ENCODE data around the gene DACH1. TPM values are rescaled to one million over a fixed set of nuclear protein-coding genes. Genes with fewer than 3 reads are reported as not detected.

The DACH1 gene
- total and polyA plus RNA-seq, 2 of the 8 experiments (the other 6 are each of a cell fraction or from before 2014, with no cell fraction given): 0.12 to 0.67 TPM

DNA sequence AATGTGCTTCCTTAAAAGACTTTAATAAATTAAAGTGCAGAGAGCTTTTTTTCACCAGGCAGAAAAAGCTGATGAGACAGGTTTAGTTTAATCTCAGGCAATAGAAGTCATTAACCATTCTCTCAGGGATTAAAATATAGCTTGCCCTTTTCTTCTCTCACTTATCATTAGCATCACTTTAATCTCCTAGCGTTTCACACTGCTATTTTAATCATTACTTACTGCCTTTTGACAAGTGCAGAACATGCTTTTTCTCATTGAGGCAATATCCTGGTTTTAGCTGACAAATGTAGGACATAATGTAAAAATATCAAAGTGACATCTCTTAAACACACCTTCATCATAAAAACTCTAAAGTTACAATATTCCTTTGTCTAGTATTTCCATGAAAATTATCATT, 94.6 kb downstream of the DACH1 start:
- H2BK12ac ChIP-seq (ENCODE audit: low read depth, low read length): no peak overlapping the region
- no peak for FAIRE-seq
- H3K23ac ChIP-seq (ENCODE audit: insufficient read length): no peak overlapping the region
- H3K4me2 ChIP-seq (ENCODE audit: insufficient read depth in 1 of 2, low read depth in 2 of 2, low read length in 2 of 2): no peak overlapping the region
- H3K79me2 ChIP-seq (ENCODE audit: control insufficient read depth in 1 of 2, insufficient read depth in 2 of 2, low read length in 2 of 2): no peaks in the 10 kb centered on the region
- no peaks in the 10 kb centered on the region for H3K23me2 ChIP-seq (ENCODE audit: low read depth, low read length)
- no peaks in the 10 kb centered on the region for H3K4me1 ChIP-seq (replicated peaks in 1 of 4; ENCODE audit: control insufficient read depth in 3 of 4, insufficient read depth in 4 of 4, low read length in 3 of 4)
- H3K27me3 ChIP-seq (replicated peaks in 1 of 4; ENCODE audit: control insufficient read depth in 3 of 4, extremely low read depth in 1 of 4, insufficient read depth in 3 of 4, low read length in 3 of 4): no peaks in the 10 kb centered on the region
- no peak overlapping the region for H3K4me3 ChIP-seq (ENCODE audit: extremely low read depth in 1 of 4, insufficient read depth in 2 of 4, low read depth in 3 of 4, low read length in 4 of 4)
- no peaks in the 10 kb centered on the region for H4K20me1 ChIP-seq (replicated peaks in 1 of 2; ENCODE audit: control insufficient read depth in 1 of 2, insufficient read depth in 2 of 2, low read length in 2 of 2)
- ChIA-PET POLR2A (ENCODE audit: partially characterized antibody) (no interaction called here), CTCF (ENCODE audit: partially characterized antibody) (no interaction called here)
- TF ChIP-seq RFX5 (IDR thresholded peaks at IDR 0.05; ENCODE audit: borderline replicate concordance, low read depth, low read length): no peak
- TF ChIP-seq GTF2F1 (IDR thresholded peaks at IDR 0.05; ENCODE audit: borderline replicate concordance, low read depth, low read length): no peak
- TF ChIP-seq KDM1A (IDR thresholded peaks at IDR 0.05; ENCODE audit: borderline replicate concordance, low read length): no peak
- TF ChIP-seq CBX8 (IDR thresholded peaks at IDR 0.05; ENCODE audit: borderline replicate concordance, low read depth, low read length): no peak
- TF ChIP-seq TBP (IDR thresholded peaks at IDR 0.05; ENCODE audit: low read depth, low read length): no peak
- TF ChIP-seq CEBPB (IDR thresholded peaks at IDR 0.05; ENCODE audit: low read depth, low read length): no peak
- no peak for TF ChIP-seq CHD1 (IDR thresholded peaks at IDR 0.05; ENCODE audit: low read depth, low read length)
- TF ChIP-seq FOSL1 (IDR thresholded peaks at IDR 0.05; ENCODE audit: insufficient read depth, low read depth, low read length): no peak
- no peak for TF ChIP-seq NANOG (IDR thresholded peaks at IDR 0.05; ENCODE audit: insufficient read depth, low read depth, low read length, poor library complexity, severe bottlenecking)
- no peak for TF ChIP-seq ASH2L (IDR thresholded peaks at IDR 0.05; ENCODE audit: low read length)
- TF ChIP-seq POLR2A (IDR thresholded peaks at IDR 0.05; ENCODE audit: control extremely low read depth in 1 of 2, low read depth in 2 of 2, low read length in 2 of 2): no peak
- no peak for TF ChIP-seq SAP30 (IDR thresholded peaks at IDR 0.05; ENCODE audit: insufficient read depth, insufficient replicate concordance, low read length)
- TF ChIP-seq KDM4A (IDR thresholded peaks at IDR 0.05; ENCODE audit: low read depth, low read length, severe bottlenecking): no peak
- no peak for TF ChIP-seq NRF1 (IDR thresholded peaks at IDR 0.05; ENCODE audit: low read depth, low read length)
- TF ChIP-seq SP2 (IDR thresholded peaks at IDR 0.05; ENCODE audit: low read length): no peak
- TF ChIP-seq CTBP2 (IDR thresholded peaks at IDR 0.05; ENCODE audit: borderline replicate concordance, insufficient read depth, insufficient read length, low read length): no peak
- H4K5ac ChIP-seq (ENCODE audit: insufficient read length, low read depth, low read length): no peak overlapping the region
- H2BK20ac ChIP-seq (ENCODE audit: low read length): no peak overlapping the region
- H3K27ac ChIP-seq (ENCODE audit: low read depth, low read length): no peak overlapping the region
- no peak overlapping the region for H3K9ac ChIP-seq (replicated peaks in 1 of 4; ENCODE audit: extremely low read depth in 1 of 4, low read depth in 3 of 4, low read length in 3 of 4)
- H3K56ac ChIP-seq (replicated peaks; ENCODE audit: insufficient read length, low read depth, low read length): no peak overlapping the region
- H3K9me3 ChIP-seq (ENCODE audit: insufficient read depth in 2 of 2, low read depth in 1 of 2, low read length in 1 of 2): no peaks in the 10 kb centered on the region
- no peak overlapping the region for H4K91ac ChIP-seq (replicated peaks; ENCODE audit: insufficient read length, low read length)
- no peak overlapping the region for H2BK120ac ChIP-seq (replicated peaks; ENCODE audit: low read depth, low read length)
- H3K14ac ChIP-seq (ENCODE audit: insufficient read length): no peak overlapping the region
- H3K79me1 ChIP-seq (ENCODE audit: low read depth, low read length): no peaks in the 10 kb centered on the region
- no peak overlapping the region for H3K18ac ChIP-seq (ENCODE audit: extremely low read depth, low read length)
- H3K4ac ChIP-seq (replicated peaks; ENCODE audit: insufficient read length, low read depth, low read length): no peak overlapping the region
- no peak overlapping the region for H2BK15ac ChIP-seq (ENCODE audit: low read length)
- no peak overlapping the region for H4K8ac ChIP-seq (ENCODE audit: extremely low read depth, insufficient read depth, low read length)
- no peak overlapping the region for H2BK5ac ChIP-seq (ENCODE audit: low read depth, low read length)
- H3K36me3 ChIP-seq (ENCODE audit: control insufficient read depth in 2 of 4, insufficient read depth in 4 of 4, low read length in 3 of 4): no peaks in the 10 kb centered on the region
- no peak overlapping the region for H2AFZ ChIP-seq (ENCODE audit: low read length)
- H2AK5ac ChIP-seq (ENCODE audit: low read depth, low read length): no peak overlapping the region
- 89% methylated on average over 1 of the region's 1 CpG; no CpG with 5 or more reads in 1 of the 2 experiments for WGBS, 2 experiments (ENCODE audit: extremely low coverage in 1 of 2, insufficient coverage in 1 of 2, insufficient read length in 1 of 2, insufficient replicate concordance in 2 of 2, low coverage in 1 of 2, low lambda C conversion rate in 2 of 2, missing lambda C conversion rate in 1 of 2)
- DNase-seq (ENCODE audit: low read depth in 1 of 2, low spot score in 2 of 2): no peak

Measured in H1 (cell line).